SK-N-SH (cell line): ENCODE measurements around the gene SLC30A2. TPM values are rescaled to one million over a fixed set of nuclear protein-coding genes. Genes with fewer than 3 reads are reported as not detected.

Experiments used
- CTCF ChIA-PET: fragments of 300-600, 350-600 bp; formaldehyde crosslinking; extraction: SDS; loops from one replicate; lab custom pipeline; 2021; lab: Yijun Ruan, JAX
- POLR2A ChIA-PET: fragments of 350-600 bp; sonication (Branson Sonifier 250); formaldehyde crosslinking; extraction: SDS; loops from one replicate; lab custom pipeline; 2020; ENCODE audit warnings: antibody characterized with exemption, inconsistent platforms; lab: Yijun Ruan, JAX
- DNase-seq: peaks from one replicate; pipeline ENCODE4 v3.0.0; 2012
- H2AFZ ChIP-seq: fragments of 200-600 bp; sonication (generic); 2 replicates; pipeline ENCODE4 v1.8.1; 2016; ENCODE audit warnings: antibody characterized with exemption, mild to moderate bottlenecking, low read depth
- H3F3A ChIP-seq: fragments of 200-600 bp; sonication (generic); replicated peaks from 2 replicates; pipeline ENCODE3; 2016; ENCODE audit warnings: antibody characterized with exemption, mild to moderate bottlenecking; ENCODE audit not compliant: insufficient read depth
- H3K27ac ChIP-seq, 2 experiments: fragments of 200-500 bp in 1 of 2; fragments of 200-600 bp in 1 of 2; sonication (Bioruptor generic) in 1 of 2; sonication (generic), shearing (Covaris generic) in 1 of 2; 2 replicates each; pipeline versions ENCODE4 v1.5.1 to v1.6.1; 2014 to 2016; ENCODE audit warnings: low read depth in 2 of 2, inconsistent platforms in 1 of 2, low read length in 1 of 2, mild to moderate bottlenecking in 1 of 2, mixed read lengths in 1 of 2
- H3K27me3 ChIP-seq: fragments of 200-600 bp; sonication (generic), shearing (Covaris generic); 2 replicates; pipeline ENCODE4 v1.6.1; 2016; ENCODE audit warnings: mixed run types; ENCODE audit not compliant: insufficient read depth
- H3K36me3 ChIP-seq, 2 experiments: fragments of 200-500 bp in 1 of 2; fragments of 200-600 bp in 1 of 2; sonication (Bioruptor generic) in 1 of 2; sonication (generic) in 1 of 2; replicated peaks in 1 of 2; 2 replicates each; pipeline versions ENCODE3 to v1.5.1; 2014 to 2016; ENCODE audit warnings: low read length in 1 of 2, mild to moderate bottlenecking in 1 of 2; ENCODE audit not compliant: insufficient read depth in 2 of 2, control insufficient read depth in 1 of 2
- H3K4me1 ChIP-seq, 2 experiments: fragments of 200-500 bp in 1 of 2; fragments of 200-600 bp in 1 of 2; sonication (Bioruptor generic) in 1 of 2; sonication (generic), shearing (Covaris generic) in 1 of 2; 2 replicates each; pipeline versions ENCODE4 v1.5.1 to v1.6.1; 2014 to 2016; ENCODE audit warnings: low read depth in 1 of 2, low read length in 1 of 2, mixed run types in 1 of 2; ENCODE audit not compliant: insufficient read depth in 2 of 2, control insufficient read depth in 1 of 2
- H3K4me2 ChIP-seq: fragments of 200-600 bp; sonication (generic), shearing (Covaris generic); 2 replicates; pipeline ENCODE4 v1.6.1; 2017; ENCODE audit warnings: mixed run types
- H3K4me3 ChIP-seq, 2 experiments: fragments of 200-500 bp in 1 of 2; fragments of 200-600 bp in 1 of 2; sonication (Bioruptor generic) in 1 of 2; sonication (generic), shearing (Covaris generic) in 1 of 2; 2 replicates each; pipeline versions ENCODE4 v1.5.1 to v1.8.1; 2014 to 2016; ENCODE audit warnings: low read depth in 2 of 2, inconsistent platforms in 1 of 2, low read length in 1 of 2, mild to moderate bottlenecking in 1 of 2, mixed read lengths in 1 of 2, moderate library complexity in 1 of 2
- H3K79me2 ChIP-seq: fragments of 200-600 bp; sonication (generic); 2 replicates; pipeline ENCODE4 v1.8.1; 2017; ENCODE audit warnings: mild to moderate bottlenecking; ENCODE audit not compliant: insufficient read depth
- H3K9ac ChIP-seq: fragments of 200-600 bp; sonication (generic); 2 replicates; pipeline ENCODE4 v1.6.1; 2017; ENCODE audit warnings: mixed run types
- H3K9me2 ChIP-seq: fragments of 200-600 bp; sonication (generic); 2 replicates; pipeline ENCODE4 v1.6.1; 2017; ENCODE audit warnings: mixed run types
- H3K9me3 ChIP-seq: fragments of 200-600 bp; sonication (generic); 2 replicates; pipeline ENCODE4 v1.6.1; 2017; ENCODE audit warnings: mixed run types, mild to moderate bottlenecking, moderate library complexity
- H4K20me1 ChIP-seq: fragments of 200-600 bp; sonication (generic); 2 replicates; pipeline ENCODE4 v1.6.1; 2017; ENCODE audit warnings: mild to moderate bottlenecking, mixed run types; ENCODE audit not compliant: insufficient read depth
- EP300 ChIP-seq, 2 experiments: IDR thresholded peaks; 2 replicates each; pipeline versions ENCODE4 v1.4.0 to v1.6.1; 2012; ENCODE audit warnings: borderline replicate concordance in 1 of 2, low read depth in 1 of 2, low read length in 1 of 2
- FOSL2 ChIP-seq: IDR thresholded peaks from 2 replicates; pipeline ENCODE4 v1.4.0; 2012; ENCODE audit warnings: low read depth, mild to moderate bottlenecking, moderate library complexity, borderline replicate concordance
- GABPA ChIP-seq: IDR thresholded peaks from 2 replicates; pipeline ENCODE4 v1.4.0; 2012; ENCODE audit warnings: low read depth, mild to moderate bottlenecking
- GATA2 ChIP-seq: sonication (generic); formaldehyde crosslinking; IDR thresholded peaks from 2 replicates; pipeline ENCODE4 v1.5.0; 2020; ENCODE audit warnings: mild to moderate bottlenecking, missing genetic modification reagents
- MXI1 ChIP-seq: IDR thresholded peaks from 2 replicates; pipeline ENCODE4 v1.6.1; 2012; ENCODE audit warnings: mild to moderate bottlenecking, low read depth, low read length, improper control_type of control experiment
- NFIC ChIP-seq: IDR thresholded peaks from 2 replicates; pipeline ENCODE4 v1.4.0; 2012; ENCODE audit warnings: borderline replicate concordance
- RCOR1 ChIP-seq: fragments of 150-350 bp; IDR thresholded peaks from 2 replicates; pipeline ENCODE4 v1.6.1; 2017; ENCODE audit warnings: antibody characterized with exemption, low read length
- RFX5 ChIP-seq: IDR thresholded peaks from 2 replicates; pipeline ENCODE4 v1.6.1; 2012; ENCODE audit warnings: mild to moderate bottlenecking, improper control_type of control experiment, low read length
- RXRA ChIP-seq: IDR thresholded peaks from 2 replicates; pipeline ENCODE4 v1.4.0; 2012; ENCODE audit warnings: low read depth, mild to moderate bottlenecking, borderline replicate concordance
- SIN3A ChIP-seq: IDR thresholded peaks from 2 replicates; pipeline ENCODE4 v1.6.1; 2012; ENCODE audit warnings: low read depth, mild to moderate bottlenecking, low read length, moderate library complexity, borderline replicate concordance
- SMC3 ChIP-seq: IDR thresholded peaks from 2 replicates; pipeline ENCODE4 v1.6.1; 2012; ENCODE audit warnings: low read depth, low read length, improper control_type of control experiment
- TAF1 ChIP-seq: IDR thresholded peaks from 2 replicates; pipeline ENCODE4 v1.6.1; 2012; ENCODE audit warnings: low read depth, mild to moderate bottlenecking, low read length, moderate library complexity, borderline replicate concordance
- WGBS: methylation state at CpG from one replicate; pipeline ENCODE4 v1.1.6; 2017; ENCODE audit warnings: low lambda C conversion rate; 5-methylcytosine and 5-hydroxymethylcytosine counted together
- polyA plus RNA-seq, 3 experiments: library from polyadenylated mRNA; depleted of rRNA; stranded (reverse); fragments of >200 nt; gene quantifications; 2 replicates each; pipeline ENCODE4 v1.2.3, GENCODE V29; 2012
- TF ChIP-seq, protein P1 (sequence below): IDR thresholded peaks from 2 replicates; pipeline ENCODE4 v1.4.0; 2012; ENCODE audit warnings: low read depth, borderline replicate concordance

The SLC30A2 gene
- polyA plus RNA-seq, 1 of the 3 experiments (the other 2 are of a cell fraction) = not detected

DNA sequence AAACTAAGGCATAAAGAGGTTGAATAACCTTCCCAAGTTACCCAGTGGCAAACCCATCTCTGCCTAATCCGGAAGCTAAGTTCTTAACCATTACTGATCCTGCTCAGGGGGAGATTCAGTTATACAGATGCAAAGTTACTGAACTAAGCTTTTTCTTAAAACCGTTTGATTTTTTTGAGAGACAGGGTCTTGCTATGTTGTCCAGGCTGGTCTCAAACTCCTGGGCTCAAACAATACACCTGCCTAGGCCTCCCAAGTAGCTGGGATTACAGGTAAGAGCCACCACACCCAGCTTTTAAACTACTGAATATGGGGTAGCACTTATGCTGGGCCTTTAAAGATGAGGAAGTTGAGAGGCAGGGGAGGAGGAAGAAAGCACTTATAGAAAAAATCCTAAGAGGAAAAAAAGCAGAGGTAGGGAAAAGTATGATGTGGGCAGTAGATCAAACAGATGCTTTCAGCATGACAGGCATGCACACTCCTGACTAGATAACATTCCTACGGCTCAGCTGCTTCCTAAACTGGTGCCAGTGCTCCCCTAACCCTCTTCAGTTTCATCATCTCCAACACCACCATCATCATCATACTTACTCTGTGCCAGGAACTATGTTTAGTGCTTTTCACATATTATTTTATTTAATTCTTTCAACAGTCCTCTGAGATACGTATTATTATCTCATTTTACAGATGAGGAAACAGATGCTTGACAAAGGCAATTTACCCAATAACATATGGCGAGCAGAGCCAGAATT, 53.8 kb downstream of the SLC30A2 start:
- POLR2A ChIA-PET = no interaction called here
- Histone ChIP-seq H3K27me3 (no peaks in the 10 kb centered on the region), H4K20me1 (no peaks in the 10 kb centered on the region), H2AFZ (no peak overlapping the region), H3K79me2 (peaks cover 14% of the 10 kb centered on the region), H3F3A (no peaks in the 10 kb centered on the region), H3K4me2 (no peak overlapping the region), H3K27ac (no peak overlapping the region), H3K36me3 (peaks cover 6 to 15% of the 10 kb centered on the region in 2 experiments), H3K9me2 (no peaks in the 10 kb centered on the region), H3K4me3 (no peak overlapping the region), H3K9me3 (no peaks in the 10 kb centered on the region), H3K9ac (no peak overlapping the region), H3K4me1 (peaks cover 5 to 11% of the 10 kb centered on the region in 2 experiments; a peak in 3 of 4 replicates)
- CTCF ChIA-PET = interaction anchor here (2.0 to 6.7 kb wide), 2 partner anchors 89 to 97 kb away, joined by 7 to 34 read pairs; no protein-coding TSS in a partner anchor
- TF ChIP-seq MXI1 = no peak
- no peak for TF ChIP-seq EP300 (IDR thresholded peaks at IDR 0.05; ENCODE audit: borderline replicate concordance in 1 of 2, low read depth in 1 of 2, low read length in 1 of 2)
- TF ChIP-seq RXRA = no peak
- TF ChIP-seq NFIC = no peak
- no peak for DNase-seq
- WGBS = 86% methylated on average over 5 of the region's 5 CpGs

DNA sequence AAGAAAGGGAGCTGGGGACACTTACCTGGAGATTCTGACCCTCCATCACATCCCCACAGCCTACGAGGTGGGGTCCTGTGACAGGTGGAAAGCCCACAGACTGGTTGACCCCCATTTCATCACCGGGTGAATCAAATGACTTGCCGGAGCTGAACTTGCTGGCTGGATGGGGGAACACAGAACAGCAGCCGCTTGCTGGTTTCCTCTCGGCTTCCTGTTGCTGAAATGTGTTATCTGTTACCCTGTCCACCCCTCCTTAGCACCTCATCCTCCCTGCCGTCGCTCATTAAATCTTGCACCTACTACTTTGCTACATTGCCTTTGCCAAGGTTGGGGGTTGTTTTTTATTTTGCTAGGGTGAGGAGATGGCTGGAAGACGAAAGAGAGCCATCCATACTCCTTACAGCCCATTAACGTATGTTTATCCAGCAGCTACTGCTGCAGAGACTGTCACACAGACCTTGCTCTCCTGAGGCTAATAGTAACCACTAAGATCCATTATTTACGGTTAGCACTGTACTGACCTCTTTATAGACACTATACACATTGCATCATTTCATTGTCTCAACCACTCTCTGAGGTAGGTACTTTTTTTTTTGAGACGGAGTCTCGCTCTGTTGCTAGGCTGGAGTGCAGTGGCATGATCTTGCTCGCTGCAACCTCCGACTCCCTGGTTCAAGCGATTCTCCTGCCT, 55.1 kb downstream of the SLC30A2 start:
- ChIA-PET POLR2A (no interaction called here), CTCF (interaction anchor here (0.6 to 6.7 kb wide), 6 partner anchors 10 to 236 kb away, joined by 3 to 34 read pairs (median 3); no protein-coding TSS in a partner anchor)
- no peaks in the 10 kb centered on the region for H3K27me3 ChIP-seq
- no peaks in the 10 kb centered on the region for H3F3A ChIP-seq
- TF ChIP-seq EP300 (IDR thresholded peaks at IDR 0.05; ENCODE audit: borderline replicate concordance in 1 of 2, low read depth in 1 of 2, low read length in 1 of 2) (no peak), GATA2 (CRISPR knock-in tag) (no peak), FOSL2 (no peak), GABPA (no peak), RFX5 (no peak), SIN3A (no peak), RCOR1 (no peak), SMC3 (no peak), TAF1 (no peak)
- TF ChIP-seq, protein P1, sequence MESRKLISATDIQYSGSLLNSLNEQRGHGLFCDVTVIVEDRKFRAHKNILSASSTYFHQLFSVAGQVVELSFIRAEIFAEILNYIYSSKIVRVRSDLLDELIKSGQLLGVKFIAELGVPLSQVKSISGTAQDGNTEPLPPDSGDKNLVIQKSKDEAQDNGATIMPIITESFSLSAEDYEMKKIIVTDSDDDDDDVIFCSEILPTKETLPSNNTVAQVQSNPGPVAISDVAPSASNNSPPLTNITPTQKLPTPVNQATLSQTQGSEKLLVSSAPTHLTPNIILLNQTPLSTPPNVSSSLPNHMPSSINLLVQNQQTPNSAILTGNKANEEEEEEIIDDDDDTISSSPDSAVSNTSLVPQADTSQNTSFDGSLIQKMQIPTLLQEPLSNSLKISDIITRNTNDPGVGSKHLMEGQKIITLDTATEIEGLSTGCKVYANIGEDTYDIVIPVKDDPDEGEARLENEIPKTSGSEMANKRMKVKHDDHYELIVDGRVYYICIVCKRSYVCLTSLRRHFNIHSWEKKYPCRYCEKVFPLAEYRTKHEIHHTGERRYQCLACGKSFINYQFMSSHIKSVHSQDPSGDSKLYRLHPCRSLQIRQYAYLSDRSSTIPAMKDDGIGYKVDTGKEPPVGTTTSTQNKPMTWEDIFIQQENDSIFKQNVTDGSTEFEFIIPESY = no peak
- no peak overlapping the region for H3K4me3 ChIP-seq
- WGBS = 94% methylated on average over 12 of the region's 15 CpGs
- H3K9me3 ChIP-seq = no peaks in the 10 kb centered on the region
- no peak overlapping the region for H3K27ac ChIP-seq
- H3K79me2 ChIP-seq = peaks cover 1% of the 10 kb centered on the region; the same call in 1 of the 2 replicates
- H3K9me2 ChIP-seq = no peaks in the 10 kb centered on the region
- H2AFZ ChIP-seq = no peak overlapping the region
- peaks cover 6 to 19% of the 10 kb centered on the region in 2 experiments for H3K36me3 ChIP-seq
- no peak overlapping the region for H3K4me2 ChIP-seq
- H3K4me1 ChIP-seq = peaks cover 0 to 6% of the 10 kb centered on the region in 2 experiments; a peak in 2 of 4 replicates
- H4K20me1 ChIP-seq = no peaks in the 10 kb centered on the region
- DNase-seq = no peak
- no peak overlapping the region for H3K9ac ChIP-seq
